HG02973 (cell line): ENCODE measurements around the gene SIRPB1.
"Not testable (repeated sequence)": the region's sequence is repeated elsewhere in the genome, so short reads cannot be mapped to it uniquely, and the experiment has no call there.

Experiments
- ATAC-seq: cut with Tn5 transposase; IDR thresholded peaks from one replicate; pipeline ENCODE4 v1.9.1; 2021; ENCODE audit warnings: moderate library complexity; ENCODE audit not compliant: unreplicated experiment

SIRPB1 gene

DNA sequence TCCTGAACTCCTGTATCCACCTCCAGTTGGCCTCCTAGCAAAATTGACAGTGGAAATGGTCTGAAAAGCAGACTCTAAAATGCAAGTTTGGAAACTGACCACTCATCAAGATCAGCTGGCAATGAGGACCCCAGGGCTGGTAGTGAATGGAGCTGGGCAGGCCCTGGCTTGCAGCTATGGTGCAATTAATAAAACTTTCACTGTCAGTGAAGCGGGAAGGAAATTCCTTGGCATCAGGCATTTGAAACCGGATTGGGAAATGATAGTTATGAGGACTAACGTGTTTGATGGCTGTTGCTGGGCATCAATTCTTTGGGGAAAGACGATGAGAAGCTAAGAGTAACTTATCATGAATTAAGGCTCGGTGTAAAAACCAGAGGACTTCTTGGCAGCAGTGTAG lies 19.1 kb downstream of the SIRPB1 start:
- ATAC-seq: no peak

DNA sequence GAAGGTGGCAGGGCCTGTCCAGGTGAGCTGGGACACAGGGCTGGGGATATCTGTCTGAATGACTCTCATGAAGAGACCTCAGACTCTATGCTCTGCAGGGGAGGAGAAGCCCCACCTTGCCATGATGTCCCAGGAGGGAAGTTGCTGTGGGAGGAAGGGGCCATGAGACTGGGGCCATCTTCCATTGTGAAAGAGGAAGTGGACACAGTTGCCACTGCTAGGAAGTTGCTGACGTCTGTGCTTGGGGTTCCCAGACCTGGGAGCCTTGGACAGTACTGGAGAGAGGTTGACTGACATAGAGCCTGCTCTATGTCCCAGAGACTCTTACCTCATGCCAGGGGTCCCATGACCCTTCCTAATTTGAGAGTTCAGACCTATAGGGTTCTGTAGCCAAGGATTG lies 24.5 kb downstream of the SIRPB1 start:
- ATAC-seq: no peak

DNA sequence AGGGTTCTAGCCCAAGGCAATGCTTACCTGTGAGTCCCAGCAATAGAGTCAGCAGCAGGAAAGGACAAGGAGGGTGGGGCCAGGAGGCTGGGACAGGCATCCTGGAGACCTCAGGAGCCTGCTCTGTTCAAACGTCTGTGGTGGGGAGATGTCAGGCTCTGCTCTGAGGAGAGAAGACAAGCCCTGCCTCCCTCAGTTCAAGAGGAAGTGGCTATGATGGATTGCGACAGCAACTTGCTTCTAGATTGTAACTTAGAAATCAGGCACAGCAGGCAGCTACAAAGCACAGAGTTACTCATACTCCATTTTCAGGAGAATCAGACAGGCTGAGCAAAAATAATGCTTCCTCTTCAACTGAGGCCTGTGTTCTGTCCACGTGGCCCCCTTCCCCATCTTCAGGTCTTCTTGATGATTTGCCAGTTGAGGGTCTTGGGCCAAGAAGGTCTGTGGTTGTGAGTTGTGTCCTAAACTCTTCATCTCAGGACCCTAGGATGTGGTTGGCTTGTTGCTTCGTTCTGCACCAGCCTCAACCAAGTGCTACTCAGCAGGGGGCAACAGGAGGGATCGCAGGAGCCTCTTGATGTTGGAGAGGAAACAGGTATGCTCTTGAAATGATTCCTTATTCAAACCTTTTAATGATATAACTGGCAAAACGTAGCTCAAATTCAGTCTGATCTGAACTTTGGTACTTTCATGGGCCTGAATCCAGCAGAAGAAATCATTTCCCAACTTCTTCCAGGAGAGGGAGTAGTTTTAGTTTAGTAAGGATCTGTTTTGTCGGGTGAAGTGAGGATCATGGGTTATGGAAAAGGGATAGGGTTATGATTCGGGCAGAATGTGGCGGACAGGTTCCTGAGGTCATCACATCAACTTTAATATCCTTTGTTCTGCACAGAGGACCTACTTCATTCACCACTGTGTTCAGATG lies 31.0 kb downstream of the SIRPB1 start:
- ATAC-seq: no peak

DNA sequence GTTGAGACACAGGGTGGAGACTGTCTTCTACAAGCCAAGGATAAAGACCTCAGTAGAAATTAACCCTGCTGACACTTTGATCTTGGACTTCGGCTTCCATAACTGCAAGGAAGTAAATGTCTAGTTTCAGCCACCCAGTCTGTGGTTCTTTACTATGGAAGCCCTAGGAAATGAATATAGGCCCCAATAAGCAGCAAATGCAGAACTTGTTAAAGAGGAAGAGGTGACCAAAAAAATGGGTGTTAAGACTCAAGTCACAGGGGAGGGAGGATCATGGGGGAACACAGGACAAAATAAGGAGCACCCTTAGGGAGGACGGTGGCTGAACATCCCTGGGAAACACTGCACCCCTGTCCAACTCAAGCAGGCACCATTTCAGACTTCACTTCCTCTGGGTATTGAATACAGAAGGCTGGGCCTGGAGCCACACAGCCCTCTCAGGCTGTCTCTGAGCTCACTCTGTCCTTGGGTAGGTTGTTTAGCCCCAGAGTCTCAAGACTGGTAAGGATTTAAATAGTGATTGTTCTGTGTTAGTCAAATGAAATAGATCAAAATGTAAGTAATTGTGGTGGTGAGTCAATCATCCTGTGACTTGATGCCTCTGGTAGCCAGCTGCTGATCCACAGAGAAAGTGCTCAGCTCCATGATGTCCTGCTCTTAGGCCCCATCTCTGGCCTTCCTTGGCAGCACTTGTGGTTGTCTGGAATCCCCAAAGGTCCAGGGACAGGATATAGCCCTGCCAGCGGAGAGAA lies 31.9 kb downstream of the SIRPB1 start:
- ATAC-seq: no peak

DNA sequence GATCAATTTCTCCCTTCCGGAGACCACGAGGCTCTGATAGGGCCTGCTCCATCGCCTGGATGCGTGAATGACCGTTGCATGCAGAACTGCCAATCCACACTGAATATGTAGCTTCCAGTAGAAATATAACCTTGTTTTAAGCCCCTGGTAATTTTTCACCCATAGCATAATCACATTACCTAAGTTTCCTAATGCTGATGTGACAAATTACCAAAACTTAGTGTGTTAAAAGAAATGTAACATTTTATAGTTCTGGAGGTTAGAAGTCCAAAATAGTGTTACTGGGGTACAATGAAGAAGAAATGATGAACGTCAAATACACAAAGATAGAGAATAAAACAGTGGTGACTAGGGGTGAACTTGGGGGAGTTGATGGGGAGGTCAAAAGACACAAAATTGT lies 40.3 kb downstream of the SIRPB1 start:
- no peak for ATAC-seq

DNA sequence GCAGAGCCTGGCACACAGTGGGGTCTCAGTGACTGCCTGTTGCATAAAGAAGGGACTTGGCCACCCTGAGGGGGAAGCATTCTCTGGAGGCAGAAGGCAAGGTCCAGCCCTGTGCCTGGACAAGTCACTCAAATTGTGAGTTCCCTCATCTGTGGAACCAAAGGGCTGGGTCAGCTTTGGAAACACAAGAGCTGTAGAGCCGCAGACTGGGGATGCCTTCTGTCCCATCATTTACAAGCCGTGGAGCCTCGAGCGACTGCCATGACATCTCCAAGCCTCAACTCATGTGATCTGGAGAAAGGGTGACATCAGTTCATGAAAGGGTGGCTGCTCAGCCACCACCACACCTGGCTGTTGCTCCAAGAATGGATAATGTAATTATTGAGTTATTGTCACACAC lies 41.9 kb downstream of the SIRPB1 start:
- no peak for ATAC-seq

DNA sequence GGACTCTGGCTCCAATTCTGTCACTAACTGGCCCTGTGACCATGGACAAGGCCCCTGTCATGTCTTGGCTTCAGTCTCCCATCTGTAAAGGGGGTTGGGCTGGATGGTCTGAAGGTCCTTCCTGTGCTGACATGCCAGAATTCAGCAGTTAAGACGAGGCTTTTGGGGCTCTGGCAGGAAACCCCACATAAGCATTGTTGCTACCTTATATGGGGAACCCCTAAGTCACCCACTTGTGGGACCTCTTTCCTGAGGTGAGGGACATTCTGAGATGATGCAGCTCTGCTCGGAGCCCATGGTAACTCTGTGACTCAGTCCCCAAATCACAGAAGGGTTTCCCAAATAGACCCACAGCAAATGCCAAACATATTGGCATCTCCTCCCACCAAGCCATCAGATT lies 42.5 kb downstream of the SIRPB1 start:
- ATAC-seq: not testable (repeated sequence)

DNA sequence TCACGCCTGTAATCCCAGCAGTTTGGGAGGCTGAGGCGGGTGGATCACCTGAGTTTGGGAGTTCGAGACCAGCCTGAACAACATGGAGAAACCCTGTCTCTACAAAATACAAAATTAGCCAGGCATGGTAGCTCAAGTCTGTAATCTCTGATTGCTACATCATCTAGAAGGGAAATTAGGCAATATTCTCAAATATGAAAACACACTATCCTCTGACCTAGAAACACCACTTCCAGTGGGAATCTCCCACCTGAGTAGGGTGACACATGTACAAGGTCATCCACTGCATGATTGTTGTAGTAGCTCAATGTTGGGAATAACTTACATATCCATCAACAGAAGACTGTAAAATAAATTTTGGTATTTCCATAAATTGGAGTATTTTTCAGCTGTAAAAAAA lies 43.2 kb downstream of the SIRPB1 start:
- ATAC-seq: no peak

DNA sequence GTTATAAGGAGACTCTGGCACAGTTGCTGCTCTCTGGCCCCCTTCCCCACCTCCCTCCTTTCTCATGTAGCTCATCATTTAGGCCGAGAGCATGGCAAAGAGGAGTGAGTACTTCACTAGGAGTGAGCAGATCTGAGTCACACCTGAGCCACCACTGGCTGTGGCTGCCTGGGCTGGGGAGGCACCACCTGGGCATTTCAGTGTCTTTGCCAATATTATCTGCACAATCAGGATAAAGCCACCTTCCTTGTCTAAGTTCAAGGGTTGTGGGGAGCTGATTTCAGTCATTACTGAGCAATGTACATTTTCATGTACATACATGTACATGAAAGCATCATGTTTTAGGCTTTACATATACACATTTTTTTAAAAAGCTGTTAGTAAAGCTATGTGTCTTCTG lies 43.8 kb downstream of the SIRPB1 start:
- not testable (repeated sequence) for ATAC-seq

DNA sequence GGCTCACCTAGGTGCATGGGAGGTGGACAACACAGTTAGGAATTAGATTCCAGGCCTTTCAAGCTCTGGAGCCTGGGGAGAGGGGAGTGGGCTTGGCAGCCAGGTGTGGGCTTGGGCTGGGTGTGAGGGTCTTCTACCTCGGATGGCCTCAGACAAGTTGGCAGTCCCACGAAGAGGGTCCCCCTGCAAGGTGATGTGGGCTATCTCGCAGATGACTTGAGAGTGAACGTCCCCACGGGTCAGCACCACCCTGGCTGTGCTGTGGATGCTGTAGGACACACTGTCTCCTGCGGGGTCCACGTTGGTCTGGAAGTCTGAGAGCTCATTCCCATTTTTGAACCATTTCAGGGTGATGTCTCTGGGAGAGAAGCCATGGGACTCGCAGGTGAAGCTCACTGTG lies 48.2 kb downstream of the SIRPB1 start:
- ATAC-seq: not testable (repeated sequence)
